ENCODE results near the gene NDUFA7. TPM values are rescaled to one million over a fixed set of nuclear protein-coding genes. Genes with fewer than 3 reads are reported as not detected.

NDUFA7 gene
- total and polyA plus RNA-seq, 12 donors: 5.3 to 502 (median 78.2) TPM

DNA sequence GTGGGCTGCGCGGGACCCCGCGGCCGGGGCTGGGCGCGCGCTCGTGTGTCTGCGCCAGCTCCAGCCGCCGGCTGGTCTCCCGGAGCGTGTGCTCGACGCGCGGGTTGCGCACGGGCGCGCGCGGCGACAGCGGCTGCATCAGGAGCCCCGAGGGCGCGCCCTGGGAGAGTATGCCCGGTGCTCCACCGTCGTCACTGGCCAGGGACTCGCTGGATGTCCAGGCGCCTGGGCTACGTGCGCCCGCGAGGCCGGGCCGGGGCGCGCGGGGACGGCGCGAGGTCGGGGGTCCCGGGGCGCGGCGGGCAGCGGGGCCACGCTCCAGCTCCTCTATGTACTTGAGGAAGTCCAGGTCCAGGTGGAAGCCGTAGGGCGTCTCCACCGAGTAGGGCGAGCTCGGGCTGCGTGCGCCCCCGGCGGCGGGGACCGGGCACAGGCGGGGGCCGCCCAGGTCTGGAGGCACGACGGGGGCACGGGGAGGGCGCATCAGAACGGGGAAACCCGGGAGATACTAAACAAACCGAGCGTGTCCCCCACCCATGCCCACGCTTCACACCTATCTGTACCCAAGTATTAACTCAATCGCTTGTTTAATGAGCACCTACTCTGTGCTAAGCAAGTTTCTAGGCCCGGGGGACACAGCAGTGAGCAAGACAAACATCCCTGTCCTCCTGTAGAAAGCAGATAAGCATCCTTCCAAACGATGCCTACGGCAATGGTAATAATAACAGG, 14.3 kb upstream of the NDUFA7 start:
- Histone ChIP-seq H3K4me3 (peak overlapping the region in 1 of 4 donors; percentile 46), H3K4me1 (replicated peaks in 1 of 2) (peaks cover 0 to 9% of the 10 kb centered on the region in 2 donors), H3K27ac (peak overlapping the region in 1 of 5 donors; percentile 29), H3K27me3 (peaks cover 31% of the 10 kb centered on the region), H3K36me3 (replicated peaks in 1 of 2) (no peaks in the 10 kb centered on the region), H3K9me3 (replicated peaks in 1 of 3) (no peaks in the 10 kb centered on the region)
- no peak for DNase-seq
- intact Hi-C loops (cut with DNase I): no loop called here
- 9 to 46% (median 14%) methylated on average over 4 to 79 of the region's 79 CpGs for WGBS, 4 donors
- TF ChIP-seq, protein P1, sequence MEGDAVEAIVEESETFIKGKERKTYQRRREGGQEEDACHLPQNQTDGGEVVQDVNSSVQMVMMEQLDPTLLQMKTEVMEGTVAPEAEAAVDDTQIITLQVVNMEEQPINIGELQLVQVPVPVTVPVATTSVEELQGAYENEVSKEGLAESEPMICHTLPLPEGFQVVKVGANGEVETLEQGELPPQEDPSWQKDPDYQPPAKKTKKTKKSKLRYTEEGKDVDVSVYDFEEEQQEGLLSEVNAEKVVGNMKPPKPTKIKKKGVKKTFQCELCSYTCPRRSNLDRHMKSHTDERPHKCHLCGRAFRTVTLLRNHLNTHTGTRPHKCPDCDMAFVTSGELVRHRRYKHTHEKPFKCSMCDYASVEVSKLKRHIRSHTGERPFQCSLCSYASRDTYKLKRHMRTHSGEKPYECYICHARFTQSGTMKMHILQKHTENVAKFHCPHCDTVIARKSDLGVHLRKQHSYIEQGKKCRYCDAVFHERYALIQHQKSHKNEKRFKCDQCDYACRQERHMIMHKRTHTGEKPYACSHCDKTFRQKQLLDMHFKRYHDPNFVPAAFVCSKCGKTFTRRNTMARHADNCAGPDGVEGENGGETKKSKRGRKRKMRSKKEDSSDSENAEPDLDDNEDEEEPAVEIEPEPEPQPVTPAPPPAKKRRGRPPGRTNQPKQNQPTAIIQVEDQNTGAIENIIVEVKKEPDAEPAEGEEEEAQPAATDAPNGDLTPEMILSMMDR (IDR thresholded peaks at IDR 0.05): no peak
- TF ChIP-seq POLR2A (IDR thresholded peaks at IDR 0.05): no peak

DNA sequence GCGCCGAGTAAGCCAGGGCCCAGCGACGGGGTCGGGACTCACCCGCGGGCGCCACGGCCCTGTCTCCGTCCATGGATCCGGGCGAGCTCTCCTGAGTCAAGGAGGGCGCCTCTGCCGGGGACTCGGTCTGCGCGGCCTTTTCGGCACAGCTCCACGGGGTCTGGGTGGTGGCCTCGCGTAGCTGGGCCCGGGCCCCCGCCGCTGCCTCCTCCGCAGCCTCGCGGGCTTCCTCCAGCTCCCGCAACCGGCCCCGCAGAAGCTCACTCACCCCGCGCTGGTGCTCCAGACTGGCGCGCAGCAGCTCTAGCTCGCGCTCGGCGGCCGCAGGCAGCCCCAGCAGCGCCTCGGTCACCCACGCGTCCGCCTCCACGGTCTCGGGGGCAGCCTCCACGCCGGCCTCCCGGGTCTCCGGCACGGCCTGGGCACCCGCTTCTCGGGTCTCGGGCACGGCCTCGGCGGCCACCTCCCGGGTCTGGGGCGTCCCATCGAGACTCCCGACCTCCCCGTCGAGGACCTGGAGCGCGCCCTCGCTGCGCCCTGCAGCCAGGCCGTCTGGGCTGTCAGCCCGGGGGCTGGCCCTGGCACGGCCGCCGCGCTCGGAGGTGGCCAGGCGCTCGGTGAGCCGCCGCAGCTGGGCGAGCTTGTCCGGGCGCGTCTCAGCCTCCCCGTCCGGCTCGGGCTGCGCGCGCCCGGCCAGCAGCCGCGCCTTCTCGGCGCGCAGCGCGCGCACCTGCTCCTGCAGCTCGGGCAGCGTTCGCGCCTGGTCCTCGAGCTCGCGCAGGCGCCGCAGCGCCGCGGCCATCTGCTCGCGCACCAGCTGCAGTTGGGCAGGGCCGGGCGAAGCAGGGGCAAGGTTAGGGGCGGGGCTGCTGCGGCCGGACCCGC, 13.5 kb upstream of the NDUFA7 start:
- WGBS, 4 donors: 7 to 12% (median 10%) methylated on average over 20 to 117 of the region's 117 CpGs; no CpG with 5 or more reads in 1 of the 4 donors
- Histone ChIP-seq H3K27me3 (peaks cover 31% of the 10 kb centered on the region), H3K36me3 (replicated peaks in 1 of 2) (no peaks in the 10 kb centered on the region), H3K4me1 (replicated peaks in 1 of 2) (peaks cover 0 to 9% of the 10 kb centered on the region in 2 donors), H3K9me3 (replicated peaks in 1 of 3) (no peaks in the 10 kb centered on the region), H3K4me3 (peak overlapping the region in 1 of 4 donors; percentile 46), H3K27ac (no peak overlapping the region)
- peak in 2 of 7 donors; percentile 21 to 55 for DNase-seq
- intact Hi-C loops (cut with DNase I): no loop called here
- TF ChIP-seq, protein P1 (IDR thresholded peaks at IDR 0.05): no peak
- TF ChIP-seq POLR2A (IDR thresholded peaks at IDR 0.05): no peak

DNA sequence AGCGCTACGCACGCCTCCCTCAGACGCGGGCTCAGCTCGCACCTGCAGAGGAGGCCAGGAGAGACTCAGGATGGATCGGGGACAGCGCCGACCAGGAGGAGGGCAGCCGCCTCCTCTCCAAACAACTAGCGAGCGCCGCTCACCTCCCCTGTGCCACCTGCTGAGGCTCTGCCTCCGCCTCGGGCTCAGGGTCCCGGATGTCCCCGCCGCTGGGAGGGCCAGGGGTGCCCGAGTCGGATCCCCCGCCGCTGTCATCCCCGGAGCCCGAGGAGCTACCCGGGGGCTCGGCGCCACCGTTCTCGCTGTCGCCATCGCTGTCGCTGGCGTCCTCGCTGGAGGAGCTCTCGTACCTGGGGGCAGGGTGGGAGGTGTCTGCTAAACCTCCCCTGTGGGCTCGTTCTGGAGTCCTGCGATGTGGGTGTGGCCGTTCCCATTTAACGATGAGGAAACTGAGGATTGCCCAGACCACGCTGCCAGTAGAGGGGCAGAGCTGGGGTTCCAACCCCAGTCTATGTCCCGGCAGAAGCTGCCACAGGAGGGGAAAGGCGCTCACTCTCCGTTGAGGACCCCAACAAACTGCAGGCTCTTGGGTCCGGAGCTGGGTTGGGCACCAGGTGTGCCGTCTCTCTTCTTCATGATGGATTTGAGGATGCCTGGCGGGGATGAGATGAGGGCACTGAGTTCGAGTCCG, 12.7 kb upstream of the NDUFA7 start:
- no peak overlapping the region for H3K4me3 ChIP-seq
- H3K27ac ChIP-seq: no peak overlapping the region
- H3K27me3 ChIP-seq: peaks cover 31% of the 10 kb centered on the region
- TF ChIP-seq, protein P1 (IDR thresholded peaks at IDR 0.05): no peak
- TF ChIP-seq POLR2A (IDR thresholded peaks at IDR 0.05): no peak
- H3K4me1 ChIP-seq (replicated peaks in 1 of 2): peaks cover 0 to 9% of the 10 kb centered on the region in 2 donors
- intact Hi-C loops (cut with DNase I): no loop called here
- DNase-seq: no peak
- no peaks in the 10 kb centered on the region for H3K36me3 ChIP-seq (replicated peaks in 1 of 2)
- WGBS, 4 donors: 24 to 44% (median 33%) methylated on average over 1 to 48 of the region's 48 CpGs
- no peaks in the 10 kb centered on the region for H3K9me3 ChIP-seq (replicated peaks in 1 of 3)

Data from adrenal gland (tissue), 12 donors.